ENCODE measurements around the gene EEIG2. TPM values are rescaled to one million over a fixed set of nuclear protein-coding genes. Genes with fewer than 3 reads are reported as not detected.

The EEIG2 gene
- total and polyA plus RNA-seq, 12 donors: 1.8 to 13.8 (median 7.3) TPM

GRCh38 chr1:108573183-108573582 is 13.3 kb downstream of the EEIG2 start:
- Histone ChIP-seq H3K9me3 (replicated peaks in 1 of 3) (no peaks in the 10 kb centered on the region), H3K4me1 (replicated peaks in 1 of 2) (no peaks in the 10 kb centered on the region), H3K27ac (no peak overlapping the region), H3K27me3 (no peaks in the 10 kb centered on the region), H3K36me3 (replicated peaks in 1 of 2) (no peaks in the 10 kb centered on the region), H3K4me3 (no peak overlapping the region)
- DNase-seq: no peak
- intact Hi-C loops (cut with DNase I): no loop called here
- TF ChIP-seq, protein P1, sequence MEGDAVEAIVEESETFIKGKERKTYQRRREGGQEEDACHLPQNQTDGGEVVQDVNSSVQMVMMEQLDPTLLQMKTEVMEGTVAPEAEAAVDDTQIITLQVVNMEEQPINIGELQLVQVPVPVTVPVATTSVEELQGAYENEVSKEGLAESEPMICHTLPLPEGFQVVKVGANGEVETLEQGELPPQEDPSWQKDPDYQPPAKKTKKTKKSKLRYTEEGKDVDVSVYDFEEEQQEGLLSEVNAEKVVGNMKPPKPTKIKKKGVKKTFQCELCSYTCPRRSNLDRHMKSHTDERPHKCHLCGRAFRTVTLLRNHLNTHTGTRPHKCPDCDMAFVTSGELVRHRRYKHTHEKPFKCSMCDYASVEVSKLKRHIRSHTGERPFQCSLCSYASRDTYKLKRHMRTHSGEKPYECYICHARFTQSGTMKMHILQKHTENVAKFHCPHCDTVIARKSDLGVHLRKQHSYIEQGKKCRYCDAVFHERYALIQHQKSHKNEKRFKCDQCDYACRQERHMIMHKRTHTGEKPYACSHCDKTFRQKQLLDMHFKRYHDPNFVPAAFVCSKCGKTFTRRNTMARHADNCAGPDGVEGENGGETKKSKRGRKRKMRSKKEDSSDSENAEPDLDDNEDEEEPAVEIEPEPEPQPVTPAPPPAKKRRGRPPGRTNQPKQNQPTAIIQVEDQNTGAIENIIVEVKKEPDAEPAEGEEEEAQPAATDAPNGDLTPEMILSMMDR (IDR thresholded peaks at IDR 0.05): no peak
- no peak for TF ChIP-seq POLR2A (IDR thresholded peaks at IDR 0.05)
- WGBS, 4 donors: 93 to 97% (median 94%) methylated on average over 2 of the region's 2 CpGs

GRCh38 chr1:108574008-108574407 is 14.1 kb downstream of the EEIG2 start:
- Histone ChIP-seq H3K9me3 (replicated peaks in 1 of 3) (no peaks in the 10 kb centered on the region), H3K36me3 (replicated peaks in 1 of 2) (no peaks in the 10 kb centered on the region), H3K4me3 (no peak overlapping the region), H3K27ac (no peak overlapping the region), H3K27me3 (no peaks in the 10 kb centered on the region), H3K4me1 (replicated peaks in 1 of 2) (no peaks in the 10 kb centered on the region)
- intact Hi-C loops (cut with DNase I): no loop called here
- TF ChIP-seq, protein P1 (IDR thresholded peaks at IDR 0.05): no peak
- TF ChIP-seq POLR2A (IDR thresholded peaks at IDR 0.05): no peak
- DNase-seq: no peak

DNA sequence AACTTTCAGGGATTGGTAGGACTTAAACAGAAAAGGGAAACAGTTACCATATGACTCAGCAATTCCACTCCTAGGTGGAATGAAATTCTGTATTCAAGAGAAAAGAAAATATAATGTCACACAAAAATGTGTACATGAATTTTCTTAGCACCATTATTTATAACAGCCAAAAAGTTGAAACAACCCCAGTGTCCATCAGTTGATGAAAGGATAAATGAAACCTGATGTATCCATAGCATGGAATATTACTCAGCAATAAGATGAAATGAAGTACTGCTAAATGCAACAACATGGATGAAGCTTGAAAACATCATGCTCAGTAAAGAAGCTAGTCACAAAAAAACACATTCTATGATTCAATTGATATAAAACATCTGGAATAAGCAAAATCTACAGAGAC is 15.5 kb downstream of the EEIG2 start:
- Histone ChIP-seq H3K36me3 (replicated peaks in 1 of 2) (no peaks in the 10 kb centered on the region), H3K9me3 (replicated peaks in 1 of 3) (no peaks in the 10 kb centered on the region), H3K4me3 (no peak overlapping the region), H3K27me3 (no peaks in the 10 kb centered on the region), H3K27ac (no peak overlapping the region), H3K4me1 (replicated peaks in 1 of 2) (no peaks in the 10 kb centered on the region)
- no peak for DNase-seq
- intact Hi-C loops (cut with DNase I): no loop called here
- TF ChIP-seq, protein P1 (IDR thresholded peaks at IDR 0.05): no peak
- TF ChIP-seq POLR2A (IDR thresholded peaks at IDR 0.05): no peak

DNA sequence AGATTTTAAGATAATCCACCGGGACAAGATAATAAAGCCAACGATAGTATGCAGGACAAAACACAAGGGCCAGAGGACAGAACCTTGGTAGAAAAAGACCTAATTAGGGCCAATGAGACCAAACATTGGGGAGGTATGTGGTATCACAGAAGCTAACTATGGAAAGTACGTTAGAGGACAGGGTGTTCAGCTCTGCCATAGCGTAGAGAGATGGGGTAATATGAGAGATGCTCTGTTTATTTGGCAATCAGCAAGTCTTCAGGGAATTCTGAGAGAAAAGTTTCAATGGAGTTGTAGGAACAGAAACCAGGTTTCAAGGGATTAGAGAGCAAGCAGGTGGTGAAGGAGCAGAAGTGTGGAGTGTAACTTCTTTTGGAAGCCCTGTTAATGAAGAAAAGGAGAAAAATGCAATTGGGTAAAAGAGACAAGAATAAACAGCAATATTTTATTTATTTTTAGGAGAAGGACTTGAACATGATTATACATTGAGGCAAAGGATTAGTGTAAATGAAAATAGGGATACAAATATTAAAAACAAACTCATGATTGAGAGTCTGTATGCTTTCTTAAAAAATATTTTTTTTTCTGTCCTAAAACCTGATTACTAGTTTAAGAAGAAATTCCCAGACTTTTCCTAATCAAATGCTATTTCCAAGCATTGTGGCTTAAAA is 24.0 kb downstream of the EEIG2 start:
- TF ChIP-seq, protein P1 (IDR thresholded peaks at IDR 0.05): no peak
- TF ChIP-seq POLR2A (IDR thresholded peaks at IDR 0.05): no peak
- no peaks in the 10 kb centered on the region for H3K27me3 ChIP-seq
- no peak for DNase-seq
- H3K9me3 ChIP-seq (replicated peaks in 1 of 3): no peaks in the 10 kb centered on the region
- H3K4me3 ChIP-seq: no peak overlapping the region
- intact Hi-C loops (cut with DNase I): no loop called here
- H3K4me1 ChIP-seq (replicated peaks in 1 of 2): peaks cover 0 to 10% of the 10 kb centered on the region in 2 donors
- H3K36me3 ChIP-seq (replicated peaks in 1 of 2): no peaks in the 10 kb centered on the region
- 82 to 87% (median 83%) methylated on average over 4 of the region's 4 CpGs for WGBS, 4 donors
- H3K27ac ChIP-seq: no peak overlapping the region

Data from adrenal gland (tissue), 12 donors.